SK-N-SH treated with all-trans-retinoic acid at 6 μM for 48 hours (cell line): ENCODE results near the gene TBC1D9B.

Source experiments
- ATAC-seq: fragments of 200-7000 bp; cut with Tn5 transposase; 3 replicates; pipeline ENCODE4 v1.9.1; 2020; ENCODE audit warnings: mild to moderate bottlenecking, moderate library complexity
- ARNTL ChIP-seq: fragments of 450-650 bp; formaldehyde crosslinking; IDR thresholded peaks from 2 replicates; pipeline ENCODE4 v1.5.0; 2020; ENCODE audit warnings: low read depth, mild to moderate bottlenecking, moderate library complexity, borderline replicate concordance
- BACH2 ChIP-seq: fragments of 250-450 bp; sonication (Bioruptor Pico); IDR thresholded peaks from 2 replicates; pipeline ENCODE4 v1.9.0; 2021; ENCODE audit warnings: mild to moderate bottlenecking, borderline replicate concordance
- CSDC2 ChIP-seq: fragments of 250-450 bp; sonication (Bioruptor Pico); IDR thresholded peaks from 2 replicates; pipeline ENCODE4 v1.5.0; 2020; ENCODE audit warnings: mild to moderate bottlenecking, moderate library complexity
- ESRRG ChIP-seq: fragments of 250-450 bp; sonication (Bioruptor Pico); IDR thresholded peaks from 2 replicates; pipeline ENCODE4 v1.6.1; 2021; ENCODE audit warnings: mild to moderate bottlenecking
- GLIS3 ChIP-seq: fragments of 250-450 bp; sonication (Bioruptor Pico); IDR thresholded peaks from 2 replicates; pipeline ENCODE4 v1.5.0; 2020; ENCODE audit warnings: mild to moderate bottlenecking, moderate library complexity
- ISL1 ChIP-seq: fragments of 250-450 bp; sonication (Bioruptor Pico); IDR thresholded peaks from 2 replicates; pipeline ENCODE4 v2.1.2; 2022; ENCODE audit warnings: mild to moderate bottlenecking, moderate library complexity
- OSR1 ChIP-seq: fragments of 250-450 bp; sonication (Bioruptor Pico); IDR thresholded peaks from 2 replicates; pipeline ENCODE4 v1.8.0; 2022; ENCODE audit warnings: moderate library complexity, mild to moderate bottlenecking, inconsistent platforms
- PPARA ChIP-seq: fragments of 250-450 bp; sonication (Bioruptor Pico); IDR thresholded peaks from 2 replicates; pipeline ENCODE4 v1.5.0; 2020; ENCODE audit warnings: mild to moderate bottlenecking, borderline replicate concordance
- RARB ChIP-seq: fragments of 250-450 bp; sonication (Bioruptor Pico); IDR thresholded peaks from 2 replicates; pipeline ENCODE4 v1.8.0; 2021; ENCODE audit warnings: mild to moderate bottlenecking, moderate library complexity
- SNAI2 ChIP-seq: fragments of 250-450 bp; sonication (Bioruptor Pico); IDR thresholded peaks from 2 replicates; pipeline ENCODE4 v1.5.0; 2020; ENCODE audit warnings: mild to moderate bottlenecking, moderate library complexity
- TCF4 ChIP-seq: fragments of 250-450 bp; sonication (Bioruptor Pico); IDR thresholded peaks from 2 replicates; pipeline ENCODE4 v1.8.0; 2021; ENCODE audit warnings: mild to moderate bottlenecking, moderate library complexity, borderline replicate concordance
- TOX ChIP-seq: fragments of 250-450 bp; sonication (Bioruptor Pico); IDR thresholded peaks from 2 replicates; pipeline ENCODE4 v1.8.0; 2021; ENCODE audit warnings: mild to moderate bottlenecking, moderate library complexity, borderline replicate concordance
- ZC3H10 ChIP-seq: fragments of 250-450 bp; sonication (Bioruptor Pico); IDR thresholded peaks from 2 replicates; pipeline ENCODE4 v1.5.1; 2021; ENCODE audit warnings: mild to moderate bottlenecking, moderate library complexity
- ZFP3 ChIP-seq: fragments of 250-450 bp; sonication (Bioruptor Pico); IDR thresholded peaks from 2 replicates; pipeline ENCODE4 v1.5.0; 2020; ENCODE audit warnings: mild to moderate bottlenecking, moderate library complexity
- ZFP30 ChIP-seq: fragments of 450-650 bp; formaldehyde crosslinking; IDR thresholded peaks from 2 replicates; pipeline ENCODE4 v1.5.0; 2022; ENCODE audit warnings: mild to moderate bottlenecking, moderate library complexity
- ZNF565 ChIP-seq: fragments of 450-650 bp; formaldehyde crosslinking; conservative IDR thresholded peaks from 2 replicates; pipeline ENCODE4 v1.5.0; 2020; ENCODE audit warnings: low read depth, mild to moderate bottlenecking, moderate library complexity
- ZNF70 ChIP-seq: fragments of 450-650 bp; formaldehyde crosslinking; IDR thresholded peaks from 2 replicates; pipeline ENCODE4 v1.5.0; 2020; ENCODE audit warnings: mild to moderate bottlenecking, moderate library complexity
- ZNF8 ChIP-seq: fragments of 450-650 bp; formaldehyde crosslinking; IDR thresholded peaks from 2 replicates; pipeline ENCODE4 v1.5.0; 2020; ENCODE audit warnings: mild to moderate bottlenecking, moderate library complexity
- TF ChIP-seq, protein P1 (sequence below): fragments of 250-450 bp; sonication (Bioruptor Pico); IDR thresholded peaks from 2 replicates; pipeline ENCODE4 v1.5.0; 2020; ENCODE audit warnings: mild to moderate bottlenecking, moderate library complexity
- TF ChIP-seq, protein P2 (sequence below): fragments of 250-450 bp; sonication (Bioruptor Pico); IDR thresholded peaks from 2 replicates; pipeline ENCODE4 v1.5.1; 2020; ENCODE audit warnings: low read depth, mild to moderate bottlenecking, moderate library complexity
- TF ChIP-seq, protein P3 (sequence below): fragments of 250-450 bp; sonication (Bioruptor Pico); IDR thresholded peaks from 2 replicates; pipeline ENCODE4 v1.8.0; 2020; ENCODE audit warnings: mild to moderate bottlenecking, moderate library complexity, borderline replicate concordance
- TF ChIP-seq, protein P4 (sequence below): fragments of 250-450 bp; sonication (Bioruptor Pico); IDR thresholded peaks from 2 replicates; pipeline ENCODE4 v1.5.1; 2021; ENCODE audit warnings: mild to moderate bottlenecking, moderate library complexity
- TF ChIP-seq, protein P5 (sequence below): fragments of 250-450 bp; sonication (Bioruptor Pico); IDR thresholded peaks from 2 replicates; pipeline ENCODE4 v1.8.0; 2021; ENCODE audit warnings: low read depth, mild to moderate bottlenecking, moderate library complexity, borderline replicate concordance

The TBC1D9B gene

DNA sequence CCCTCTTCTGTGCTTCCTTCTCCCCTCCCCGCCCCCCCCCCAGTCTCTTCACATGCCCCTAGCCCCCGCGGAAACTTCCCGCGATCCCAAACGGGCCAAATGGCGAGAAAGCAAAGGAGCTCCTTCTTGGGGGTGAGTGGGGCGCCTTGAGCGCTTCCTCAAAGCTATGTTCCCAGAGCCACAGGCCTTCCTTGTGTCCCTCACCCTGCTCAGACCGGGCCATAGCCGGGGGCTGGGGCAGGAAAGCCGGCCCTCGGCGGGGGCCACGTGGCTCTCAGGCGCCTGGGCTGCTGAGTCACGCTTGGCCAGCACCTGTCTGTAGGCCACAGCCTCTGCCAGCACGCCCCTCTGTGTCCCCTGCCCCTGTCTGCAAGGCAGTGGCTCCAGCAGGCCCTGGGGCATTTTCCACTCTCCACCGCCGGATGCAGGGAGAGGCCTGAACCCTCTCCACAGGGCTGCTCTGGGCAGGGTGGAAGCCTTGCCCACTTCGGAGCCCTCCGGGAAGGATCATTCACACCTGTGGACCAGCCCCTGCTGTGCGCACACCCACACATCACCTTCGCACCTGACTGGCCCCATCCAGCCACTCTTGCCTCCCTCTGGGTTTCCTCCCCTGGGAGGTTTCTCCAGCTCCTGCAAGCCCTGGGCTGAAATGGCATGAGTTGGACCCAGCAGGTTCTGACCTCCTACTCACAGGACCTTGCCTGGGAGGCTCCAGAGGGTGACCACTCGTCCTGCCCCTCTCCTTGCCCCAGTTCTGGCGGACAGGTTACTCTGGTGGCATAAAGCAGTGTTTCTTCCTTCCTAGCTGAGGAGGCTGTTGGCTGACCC lies 88.2 kb downstream of the TBC1D9B start:
- peak; percentile 13 for ATAC-seq

DNA sequence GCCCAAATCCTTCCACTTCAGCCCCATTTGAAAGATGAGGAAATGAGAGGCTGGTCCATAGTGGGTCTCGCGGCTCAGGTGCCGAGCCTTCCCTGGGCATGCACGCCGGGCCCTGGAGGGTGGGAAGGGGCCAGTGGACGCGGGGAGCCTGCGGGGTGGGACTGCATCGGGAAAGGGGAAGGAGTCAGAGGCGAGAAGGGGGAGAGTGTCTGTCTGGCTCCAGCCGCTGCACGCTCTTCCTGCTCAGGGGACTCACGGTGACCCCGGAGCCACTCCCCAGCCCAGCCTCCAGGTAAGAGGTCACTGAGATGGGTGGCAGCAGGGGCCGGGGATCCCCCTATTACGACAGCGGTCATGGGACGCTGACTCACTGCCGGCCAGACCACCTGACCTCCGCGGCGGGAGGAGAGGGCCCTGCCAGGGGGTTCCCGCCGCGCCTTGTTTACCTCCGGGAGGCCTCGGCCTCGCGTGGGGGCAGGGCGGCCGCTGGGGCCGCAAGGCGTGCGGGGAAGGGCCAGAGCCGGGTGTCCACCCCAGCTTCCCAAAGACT lies 88.9 kb downstream of the TBC1D9B start:
- peak; percentile 62 for ATAC-seq
- no peak for TF ChIP-seq PPARA
- no peak for TF ChIP-seq GLIS3 (CRISPR knock-in tag)
- TF ChIP-seq ESRRG (CRISPR knock-in tag): no peak
- TF ChIP-seq ARNTL (CRISPR knock-in tag): no peak
- 0 out of 2 replicates have a peak, but pooled peaks have one; percentile 30 for TF ChIP-seq ZFP3 (CRISPR knock-in tag)
- TF ChIP-seq, protein P1, sequence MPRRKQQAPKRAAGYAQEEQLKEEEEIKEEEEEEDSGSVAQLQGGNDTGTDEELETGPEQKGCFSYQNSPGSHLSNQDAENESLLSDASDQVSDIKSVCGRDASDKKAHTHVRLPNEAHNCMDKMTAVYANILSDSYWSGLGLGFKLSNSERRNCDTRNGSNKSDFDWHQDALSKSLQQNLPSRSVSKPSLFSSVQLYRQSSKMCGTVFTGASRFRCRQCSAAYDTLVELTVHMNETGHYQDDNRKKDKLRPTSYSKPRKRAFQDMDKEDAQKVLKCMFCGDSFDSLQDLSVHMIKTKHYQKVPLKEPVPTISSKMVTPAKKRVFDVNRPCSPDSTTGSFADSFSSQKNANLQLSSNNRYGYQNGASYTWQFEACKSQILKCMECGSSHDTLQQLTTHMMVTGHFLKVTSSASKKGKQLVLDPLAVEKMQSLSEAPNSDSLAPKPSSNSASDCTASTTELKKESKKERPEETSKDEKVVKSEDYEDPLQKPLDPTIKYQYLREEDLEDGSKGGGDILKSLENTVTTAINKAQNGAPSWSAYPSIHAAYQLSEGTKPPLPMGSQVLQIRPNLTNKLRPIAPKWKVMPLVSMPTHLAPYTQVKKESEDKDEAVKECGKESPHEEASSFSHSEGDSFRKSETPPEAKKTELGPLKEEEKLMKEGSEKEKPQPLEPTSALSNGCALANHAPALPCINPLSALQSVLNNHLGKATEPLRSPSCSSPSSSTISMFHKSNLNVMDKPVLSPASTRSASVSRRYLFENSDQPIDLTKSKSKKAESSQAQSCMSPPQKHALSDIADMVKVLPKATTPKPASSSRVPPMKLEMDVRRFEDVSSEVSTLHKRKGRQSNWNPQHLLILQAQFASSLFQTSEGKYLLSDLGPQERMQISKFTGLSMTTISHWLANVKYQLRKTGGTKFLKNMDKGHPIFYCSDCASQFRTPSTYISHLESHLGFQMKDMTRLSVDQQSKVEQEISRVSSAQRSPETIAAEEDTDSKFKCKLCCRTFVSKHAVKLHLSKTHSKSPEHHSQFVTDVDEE: 0 out of 2 replicates have a peak, but pooled peaks have one; percentile 19
- TF ChIP-seq TCF4 (CRISPR knock-in tag): no peak
- TF ChIP-seq BACH2 (CRISPR knock-in tag): no peak
- no peak for TF ChIP-seq RARB (CRISPR knock-in tag)
- TF ChIP-seq SNAI2 (CRISPR knock-in tag): peak; percentile 30; the same call in 1 of the 2 replicates
- no peak for TF ChIP-seq OSR1 (CRISPR knock-in tag)
- no peak for TF ChIP-seq ZNF70 (CRISPR knock-in tag)

More for the DNA sequence above, 88.2 kb downstream of the TBC1D9B start:
- TF ChIP-seq ZNF565 (CRISPR knock-in tag): peak; percentile 70; the same call in 1 of the 2 replicates
- TF ChIP-seq, protein P2, sequence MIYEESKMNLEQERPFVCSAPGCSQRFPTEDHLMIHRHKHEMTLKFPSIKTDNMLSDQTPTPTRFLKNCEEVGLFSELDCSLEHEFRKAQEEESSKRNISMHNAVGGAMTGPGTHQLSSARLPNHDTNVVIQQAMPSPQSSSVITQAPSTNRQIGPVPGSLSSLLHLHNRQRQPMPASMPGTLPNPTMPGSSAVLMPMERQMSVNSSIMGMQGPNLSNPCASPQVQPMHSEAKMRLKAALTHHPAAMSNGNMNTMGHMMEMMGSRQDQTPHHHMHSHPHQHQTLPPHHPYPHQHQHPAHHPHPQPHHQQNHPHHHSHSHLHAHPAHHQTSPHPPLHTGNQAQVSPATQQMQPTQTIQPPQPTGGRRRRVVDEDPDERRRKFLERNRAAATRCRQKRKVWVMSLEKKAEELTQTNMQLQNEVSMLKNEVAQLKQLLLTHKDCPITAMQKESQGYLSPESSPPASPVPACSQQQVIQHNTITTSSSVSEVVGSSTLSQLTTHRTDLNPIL (CRISPR knock-in tag): no peak
- no peak for TF ChIP-seq ZNF70 (CRISPR knock-in tag)
- peak; percentile 88; the same call in 1 of the 2 replicates for TF ChIP-seq CSDC2 (CRISPR knock-in tag)
- peak; percentile 78; the same call in 1 of the 2 replicates for TF ChIP-seq SNAI2 (CRISPR knock-in tag)
- TF ChIP-seq, protein P3, sequence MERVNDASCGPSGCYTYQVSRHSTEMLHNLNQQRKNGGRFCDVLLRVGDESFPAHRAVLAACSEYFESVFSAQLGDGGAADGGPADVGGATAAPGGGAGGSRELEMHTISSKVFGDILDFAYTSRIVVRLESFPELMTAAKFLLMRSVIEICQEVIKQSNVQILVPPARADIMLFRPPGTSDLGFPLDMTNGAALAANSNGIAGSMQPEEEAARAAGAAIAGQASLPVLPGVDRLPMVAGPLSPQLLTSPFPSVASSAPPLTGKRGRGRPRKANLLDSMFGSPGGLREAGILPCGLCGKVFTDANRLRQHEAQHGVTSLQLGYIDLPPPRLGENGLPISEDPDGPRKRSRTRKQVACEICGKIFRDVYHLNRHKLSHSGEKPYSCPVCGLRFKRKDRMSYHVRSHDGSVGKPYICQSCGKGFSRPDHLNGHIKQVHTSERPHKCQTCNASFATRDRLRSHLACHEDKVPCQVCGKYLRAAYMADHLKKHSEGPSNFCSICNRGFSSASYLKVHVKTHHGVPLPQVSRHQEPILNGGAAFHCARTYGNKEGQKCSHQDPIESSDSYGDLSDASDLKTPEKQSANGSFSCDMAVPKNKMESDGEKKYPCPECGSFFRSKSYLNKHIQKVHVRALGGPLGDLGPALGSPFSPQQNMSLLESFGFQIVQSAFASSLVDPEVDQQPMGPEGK (CRISPR knock-in tag): no peak
- TF ChIP-seq, protein P1: peak; percentile 19; the same call in 1 of the 2 replicates
- TF ChIP-seq RARB (CRISPR knock-in tag): no peak
- TF ChIP-seq ARNTL (CRISPR knock-in tag): no peak
- TF ChIP-seq OSR1 (CRISPR knock-in tag): no peak
- TF ChIP-seq ZNF8 (CRISPR knock-in tag): 0 out of 2 replicates have a peak, but pooled peaks have one; percentile 7
- TF ChIP-seq GLIS3 (CRISPR knock-in tag): no peak
- TF ChIP-seq ZC3H10: 0 out of 2 replicates have a peak, but pooled peaks have one; percentile 23
- TF ChIP-seq TOX (CRISPR knock-in tag): no peak
- TF ChIP-seq ZFP3 (CRISPR knock-in tag): peak; percentile 70
- TF ChIP-seq, protein P4, sequence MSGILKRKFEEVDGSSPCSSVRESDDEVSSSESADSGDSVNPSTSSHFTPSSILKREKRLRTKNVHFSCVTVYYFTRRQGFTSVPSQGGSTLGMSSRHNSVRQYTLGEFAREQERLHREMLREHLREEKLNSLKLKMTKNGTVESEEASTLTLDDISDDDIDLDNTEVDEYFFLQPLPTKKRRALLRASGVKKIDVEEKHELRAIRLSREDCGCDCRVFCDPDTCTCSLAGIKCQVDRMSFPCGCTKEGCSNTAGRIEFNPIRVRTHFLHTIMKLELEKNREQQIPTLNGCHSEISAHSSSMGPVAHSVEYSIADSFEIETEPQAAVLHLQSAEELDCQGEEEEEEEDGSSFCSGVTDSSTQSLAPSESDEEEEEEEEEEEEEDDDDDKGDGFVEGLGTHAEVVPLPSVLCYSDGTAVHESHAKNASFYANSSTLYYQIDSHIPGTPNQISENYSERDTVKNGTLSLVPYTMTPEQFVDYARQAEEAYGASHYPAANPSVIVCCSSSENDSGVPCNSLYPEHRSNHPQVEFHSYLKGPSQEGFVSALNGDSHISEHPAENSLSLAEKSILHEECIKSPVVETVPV (CRISPR knock-in tag): no peak
- no peak for TF ChIP-seq PPARA
- TF ChIP-seq, protein P5, sequence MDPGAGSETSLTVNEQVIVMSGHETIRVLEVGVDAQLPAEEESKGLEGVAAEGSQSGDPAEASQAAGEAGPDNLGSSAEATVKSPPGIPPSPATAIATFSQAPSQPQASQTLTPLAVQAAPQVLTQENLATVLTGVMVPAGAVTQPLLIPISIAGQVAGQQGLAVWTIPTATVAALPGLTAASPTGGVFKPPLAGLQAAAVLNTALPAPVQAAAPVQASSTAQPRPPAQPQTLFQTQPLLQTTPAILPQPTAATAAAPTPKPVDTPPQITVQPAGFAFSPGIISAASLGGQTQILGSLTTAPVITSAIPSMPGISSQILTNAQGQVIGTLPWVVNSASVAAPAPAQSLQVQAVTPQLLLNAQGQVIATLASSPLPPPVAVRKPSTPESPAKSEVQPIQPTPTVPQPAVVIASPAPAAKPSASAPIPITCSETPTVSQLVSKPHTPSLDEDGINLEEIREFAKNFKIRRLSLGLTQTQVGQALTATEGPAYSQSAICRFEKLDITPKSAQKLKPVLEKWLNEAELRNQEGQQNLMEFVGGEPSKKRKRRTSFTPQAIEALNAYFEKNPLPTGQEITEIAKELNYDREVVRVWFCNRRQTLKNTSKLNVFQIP: no peak
- no peak for TF ChIP-seq BACH2 (CRISPR knock-in tag)
- no peak for TF ChIP-seq ISL1 (CRISPR knock-in tag)
- peak; percentile 23; the same call in 1 of the 2 replicates for TF ChIP-seq ZFP30
- no peak for TF ChIP-seq TCF4 (CRISPR knock-in tag)
- no peak for TF ChIP-seq ESRRG (CRISPR knock-in tag)
